ENCODE results near the gene MARCHF7.
"Not testable (repeated sequence)": the region's sequence is repeated elsewhere in the genome, so short reads cannot be mapped to it uniquely, and the experiment has no call there.

MARCHF7 gene

GRCh38 chr2:159716857-159717256 lies 4.6 kb downstream of the MARCHF7 start:
- no peak for DNase-seq

- no peak for DNase-seq
These were observed 8.4 kb downstream of the MARCHF7 start for GRCh38 chr2:159720676-159721075.

GRCh38 chr2:159722580-159722979 lies 10.3 kb downstream of the MARCHF7 start:
- DNase-seq = no peak

- DNase-seq = not testable (repeated sequence)
These were observed 12.7 kb downstream of the MARCHF7 start for GRCh38 chr2:159724795-159725572.

- no peak for DNase-seq
These were observed 13.4 kb downstream of the MARCHF7 start for GRCh38 chr2:159725713-159726112.

GRCh38 chr2:159728629-159729028 lies 16.3 kb downstream of the MARCHF7 start:
- DNase-seq = no peak

- DNase-seq = no peak
These were observed 23.3 kb downstream of the MARCHF7 start for GRCh38 chr2:159735648-159736047.

- no peak for DNase-seq
These were observed 23.7 kb downstream of the MARCHF7 start for GRCh38 chr2:159736048-159736447.

- no peak for DNase-seq
These were observed 25.1 kb downstream of the MARCHF7 start for GRCh38 chr2:159737292-159737916.

GRCh38 chr2:159737917-159738296 lies 25.6 kb downstream of the MARCHF7 start:
- no peak for DNase-seq

- no peak for DNase-seq
These were observed 26.4 kb downstream of the MARCHF7 start for GRCh38 chr2:159738509-159739390.

- DNase-seq = no peak
These were observed 30.5 kb downstream of the MARCHF7 start for GRCh38 chr2:159742846-159743245.

GRCh38 chr2:159744363-159744762 lies 32.1 kb downstream of the MARCHF7 start:
- no peak for DNase-seq

- DNase-seq = not testable (repeated sequence)
These were observed 32.9 kb downstream of the MARCHF7 start for GRCh38 chr2:159745237-159745636.

GRCh38 chr2:159748089-159748488 lies 35.8 kb downstream of the MARCHF7 start:
- no peak for DNase-seq

GRCh38 chr2:159750873-159751272 lies 38.6 kb downstream of the MARCHF7 start:
- DNase-seq = no peak

GRCh38 chr2:159753797-159754196 lies 41.5 kb downstream of the MARCHF7 start:
- DNase-seq = no peak

GRCh38 chr2:159755014-159755413 lies 42.7 kb downstream of the MARCHF7 start:
- DNase-seq = no peak

GRCh38 chr2:159755788-159756187 lies 43.5 kb downstream of the MARCHF7 start:
- DNase-seq = no peak

GRCh38 chr2:159758239-159758638 lies 45.9 kb downstream of the MARCHF7 start:
- no peak for DNase-seq

- DNase-seq = no peak
These were observed 46.4 kb downstream of the MARCHF7 start for GRCh38 chr2:159758686-159759085.

- no peak for DNase-seq
These were observed 47.3 kb downstream of the MARCHF7 start for GRCh38 chr2:159759577-159759976.

- DNase-seq = no peak
These were observed 48.0 kb downstream of the MARCHF7 start for GRCh38 chr2:159760326-159760725.
